SK-N-SH (cell line): ENCODE results near the gene UNK. TPM values are rescaled to one million over a fixed set of nuclear protein-coding genes. Genes with fewer than 3 reads are reported as not detected.

Experiments used
- CTCF ChIA-PET: fragments of 300-600, 350-600 bp; formaldehyde crosslinking; extraction: SDS; loops from one replicate; lab custom pipeline; 2021; lab: Yijun Ruan, JAX
- POLR2A ChIA-PET: fragments of 350-600 bp; sonication (Branson Sonifier 250); formaldehyde crosslinking; extraction: SDS; loops from one replicate; lab custom pipeline; 2020; ENCODE audit warnings: antibody characterized with exemption, inconsistent platforms; lab: Yijun Ruan, JAX
- DNase-seq: peaks from one replicate; pipeline ENCODE4 v3.0.0; 2012
- H2AFZ ChIP-seq: fragments of 200-600 bp; sonication (generic); 2 replicates; pipeline ENCODE4 v1.8.1; 2016; ENCODE audit warnings: antibody characterized with exemption, mild to moderate bottlenecking, low read depth
- H3F3A ChIP-seq: fragments of 200-600 bp; sonication (generic); replicated peaks from 2 replicates; pipeline ENCODE3; 2016; ENCODE audit warnings: antibody characterized with exemption, mild to moderate bottlenecking; ENCODE audit not compliant: insufficient read depth
- H3K27ac ChIP-seq, 2 experiments: fragments of 200-500 bp in 1 of 2; fragments of 200-600 bp in 1 of 2; sonication (Bioruptor generic) in 1 of 2; sonication (generic), shearing (Covaris generic) in 1 of 2; 2 replicates each; pipeline versions ENCODE4 v1.5.1 to v1.6.1; 2014 to 2016; ENCODE audit warnings: low read depth in 2 of 2, inconsistent platforms in 1 of 2, low read length in 1 of 2, mild to moderate bottlenecking in 1 of 2, mixed read lengths in 1 of 2
- H3K27me3 ChIP-seq: fragments of 200-600 bp; sonication (generic), shearing (Covaris generic); 2 replicates; pipeline ENCODE4 v1.6.1; 2016; ENCODE audit warnings: mixed run types; ENCODE audit not compliant: insufficient read depth
- H3K36me3 ChIP-seq, 2 experiments: fragments of 200-500 bp in 1 of 2; fragments of 200-600 bp in 1 of 2; sonication (Bioruptor generic) in 1 of 2; sonication (generic) in 1 of 2; replicated peaks in 1 of 2; 2 replicates each; pipeline versions ENCODE3 to v1.5.1; 2014 to 2016; ENCODE audit warnings: low read length in 1 of 2, mild to moderate bottlenecking in 1 of 2; ENCODE audit not compliant: insufficient read depth in 2 of 2, control insufficient read depth in 1 of 2
- H3K4me1 ChIP-seq, 2 experiments: fragments of 200-500 bp in 1 of 2; fragments of 200-600 bp in 1 of 2; sonication (Bioruptor generic) in 1 of 2; sonication (generic), shearing (Covaris generic) in 1 of 2; 2 replicates each; pipeline versions ENCODE4 v1.5.1 to v1.6.1; 2014 to 2016; ENCODE audit warnings: low read depth in 1 of 2, low read length in 1 of 2, mixed run types in 1 of 2; ENCODE audit not compliant: insufficient read depth in 2 of 2, control insufficient read depth in 1 of 2
- H3K4me2 ChIP-seq: fragments of 200-600 bp; sonication (generic), shearing (Covaris generic); 2 replicates; pipeline ENCODE4 v1.6.1; 2017; ENCODE audit warnings: mixed run types
- H3K4me3 ChIP-seq, 2 experiments: fragments of 200-500 bp in 1 of 2; fragments of 200-600 bp in 1 of 2; sonication (Bioruptor generic) in 1 of 2; sonication (generic), shearing (Covaris generic) in 1 of 2; 2 replicates each; pipeline versions ENCODE4 v1.5.1 to v1.8.1; 2014 to 2016; ENCODE audit warnings: low read depth in 2 of 2, inconsistent platforms in 1 of 2, low read length in 1 of 2, mild to moderate bottlenecking in 1 of 2, mixed read lengths in 1 of 2, moderate library complexity in 1 of 2
- H3K79me2 ChIP-seq: fragments of 200-600 bp; sonication (generic); 2 replicates; pipeline ENCODE4 v1.8.1; 2017; ENCODE audit warnings: mild to moderate bottlenecking; ENCODE audit not compliant: insufficient read depth
- H3K9ac ChIP-seq: fragments of 200-600 bp; sonication (generic); 2 replicates; pipeline ENCODE4 v1.6.1; 2017; ENCODE audit warnings: mixed run types
- H3K9me2 ChIP-seq: fragments of 200-600 bp; sonication (generic); 2 replicates; pipeline ENCODE4 v1.6.1; 2017; ENCODE audit warnings: mixed run types
- H3K9me3 ChIP-seq: fragments of 200-600 bp; sonication (generic); 2 replicates; pipeline ENCODE4 v1.6.1; 2017; ENCODE audit warnings: mixed run types, mild to moderate bottlenecking, moderate library complexity
- H4K20me1 ChIP-seq: fragments of 200-600 bp; sonication (generic); 2 replicates; pipeline ENCODE4 v1.6.1; 2017; ENCODE audit warnings: mild to moderate bottlenecking, mixed run types; ENCODE audit not compliant: insufficient read depth
- EZH2phosphoT487 ChIP-seq: fragments of 200-600 bp; sonication (generic); IDR thresholded peaks from 2 replicates; pipeline ENCODE4 v1.6.1; 2017; ENCODE audit warnings: low read depth, mixed run types, mild to moderate bottlenecking, antibody characterized with exemption, moderate library complexity, borderline replicate concordance
- FOSL2 ChIP-seq: IDR thresholded peaks from 2 replicates; pipeline ENCODE4 v1.4.0; 2012; ENCODE audit warnings: low read depth, mild to moderate bottlenecking, moderate library complexity, borderline replicate concordance
- FOXJ3 ChIP-seq: sonication (generic); formaldehyde crosslinking; IDR thresholded peaks from 2 replicates; pipeline ENCODE4 v1.5.1; 2020; ENCODE audit warnings: mild to moderate bottlenecking, missing genetic modification reagents
- MEF2A ChIP-seq: IDR thresholded peaks from 2 replicates; pipeline ENCODE4 v1.4.0; 2012; ENCODE audit warnings: low read depth, borderline replicate concordance
- MXI1 ChIP-seq: IDR thresholded peaks from 2 replicates; pipeline ENCODE4 v1.6.1; 2012; ENCODE audit warnings: mild to moderate bottlenecking, low read depth, low read length, improper control_type of control experiment
- RAD21 ChIP-seq: IDR thresholded peaks from 2 replicates; pipeline ENCODE4 v1.6.1; 2012; ENCODE audit warnings: mild to moderate bottlenecking, low read length
- RCOR1 ChIP-seq: fragments of 150-350 bp; IDR thresholded peaks from 2 replicates; pipeline ENCODE4 v1.6.1; 2017; ENCODE audit warnings: antibody characterized with exemption, low read length
- SIN3A ChIP-seq: IDR thresholded peaks from 2 replicates; pipeline ENCODE4 v1.6.1; 2012; ENCODE audit warnings: low read depth, mild to moderate bottlenecking, low read length, moderate library complexity, borderline replicate concordance
- SMC3 ChIP-seq: IDR thresholded peaks from 2 replicates; pipeline ENCODE4 v1.6.1; 2012; ENCODE audit warnings: low read depth, low read length, improper control_type of control experiment
- TAF1 ChIP-seq: IDR thresholded peaks from 2 replicates; pipeline ENCODE4 v1.6.1; 2012; ENCODE audit warnings: low read depth, mild to moderate bottlenecking, low read length, moderate library complexity, borderline replicate concordance
- TCF12 ChIP-seq: IDR thresholded peaks from 2 replicates; pipeline ENCODE4 v1.4.0; 2012
- WGBS: methylation state at CpG from one replicate; pipeline ENCODE4 v1.1.6; 2017; ENCODE audit warnings: low lambda C conversion rate; 5-methylcytosine and 5-hydroxymethylcytosine counted together
- polyA plus RNA-seq, 3 experiments: library from polyadenylated mRNA; depleted of rRNA; stranded (reverse); fragments of >200 nt; gene quantifications; 2 replicates each; pipeline ENCODE4 v1.2.3, GENCODE V29; 2012
- TF ChIP-seq, protein P1 (sequence below): IDR thresholded peaks from 2 replicates; pipeline ENCODE4; 2012
- TF ChIP-seq, protein P2 (sequence below): IDR thresholded peaks from 2 replicates; pipeline ENCODE4 v1.4.0; 2012; ENCODE audit warnings: low read depth, borderline replicate concordance
- TF ChIP-seq, protein P3 (sequence below): fragments of 150-350 bp; IDR thresholded peaks from 2 replicates; pipeline ENCODE4 v1.6.1; 2016; ENCODE audit warnings: mild to moderate bottlenecking, low read depth, low read length
- TF ChIP-seq, protein P4 (sequence below): IDR thresholded peaks from 2 replicates; pipeline ENCODE4 v1.4.0; 2012; ENCODE audit warnings: low read depth, borderline replicate concordance

UNK gene
- polyA plus RNA-seq, 1 of the 3 experiments (the other 2 are of a cell fraction) = 24.8 TPM

DNA sequence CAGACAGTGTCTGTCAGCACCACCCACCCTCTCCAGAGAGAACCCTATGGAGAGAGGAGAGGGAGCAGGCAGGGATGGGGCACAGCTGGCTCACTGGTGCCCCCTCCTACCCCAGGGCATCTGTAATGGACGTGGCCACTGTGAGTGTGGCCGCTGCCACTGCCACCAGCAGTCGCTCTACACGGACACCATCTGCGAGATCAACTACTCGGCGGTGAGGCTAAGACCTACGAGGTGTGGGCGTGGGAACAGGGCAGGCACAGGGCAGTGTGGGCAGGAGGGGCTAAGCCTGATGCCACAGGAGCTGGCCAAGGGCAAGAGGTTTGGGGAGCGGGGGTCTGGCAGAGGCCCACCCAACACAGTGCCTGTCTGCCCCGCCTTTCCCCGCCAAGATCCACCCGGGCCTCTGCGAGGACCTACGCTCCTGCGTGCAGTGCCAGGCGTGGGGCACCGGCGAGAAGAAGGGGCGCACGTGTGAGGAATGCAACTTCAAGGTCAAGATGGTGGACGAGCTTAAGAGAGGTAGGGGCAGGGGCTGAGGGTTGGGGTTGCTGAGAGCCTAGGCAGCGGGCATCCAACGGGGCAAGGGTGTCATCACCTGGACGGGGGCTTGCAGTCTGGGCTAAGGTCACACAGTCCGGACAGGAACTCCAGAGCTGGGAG is 48.3 kb upstream of the UNK start:
- Histone ChIP-seq H4K20me1 (no peaks in the 10 kb centered on the region), H3K9me3 (no peaks in the 10 kb centered on the region), H3K9ac (no peak overlapping the region)
- POLR2A ChIA-PET = no interaction called here
- DNase-seq = no peak
- no peak for TF ChIP-seq FOXJ3 (CRISPR knock-in tag)
- no peak for TF ChIP-seq MXI1
- TF ChIP-seq SMC3 = no peak
- TF ChIP-seq, protein P1, sequence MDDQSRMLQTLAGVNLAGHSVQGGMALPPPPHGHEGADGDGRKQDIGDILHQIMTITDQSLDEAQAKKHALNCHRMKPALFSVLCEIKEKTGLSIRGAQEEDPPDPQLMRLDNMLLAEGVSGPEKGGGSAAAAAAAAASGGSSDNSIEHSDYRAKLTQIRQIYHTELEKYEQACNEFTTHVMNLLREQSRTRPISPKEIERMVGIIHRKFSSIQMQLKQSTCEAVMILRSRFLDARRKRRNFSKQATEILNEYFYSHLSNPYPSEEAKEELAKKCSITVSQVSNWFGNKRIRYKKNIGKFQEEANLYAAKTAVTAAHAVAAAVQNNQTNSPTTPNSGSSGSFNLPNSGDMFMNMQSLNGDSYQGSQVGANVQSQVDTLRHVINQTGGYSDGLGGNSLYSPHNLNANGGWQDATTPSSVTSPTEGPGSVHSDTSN = no peak
- TF ChIP-seq, protein P2, sequence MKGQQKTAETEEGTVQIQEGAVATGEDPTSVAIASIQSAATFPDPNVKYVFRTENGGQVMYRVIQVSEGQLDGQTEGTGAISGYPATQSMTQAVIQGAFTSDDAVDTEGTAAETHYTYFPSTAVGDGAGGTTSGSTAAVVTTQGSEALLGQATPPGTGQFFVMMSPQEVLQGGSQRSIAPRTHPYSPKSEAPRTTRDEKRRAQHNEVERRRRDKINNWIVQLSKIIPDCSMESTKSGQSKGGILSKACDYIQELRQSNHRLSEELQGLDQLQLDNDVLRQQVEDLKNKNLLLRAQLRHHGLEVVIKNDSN = no peak
- TF ChIP-seq FOSL2 = no peak
- TF ChIP-seq, all 33 proteins: peak for 0
- WGBS = 89% methylated on average over 26 of the region's 26 CpGs
- Histone ChIP-seq H3K4me2 (no peak overlapping the region), H3K36me3 (no peaks in the 10 kb centered on the region), H3K27ac (no peak overlapping the region), H3K27me3 (no peaks in the 10 kb centered on the region), H3K9me2 (no peaks in the 10 kb centered on the region), H3K4me1 (no peaks in the 10 kb centered on the region; a peak in 1 of 4 replicates), H3K4me3 (no peak overlapping the region), H3F3A (no peaks in the 10 kb centered on the region), H3K79me2 (no peaks in the 10 kb centered on the region), H2AFZ (no peak overlapping the region)
- CTCF ChIA-PET = interaction anchor here (0.7 to 31.4 kb wide), 3 partner anchors 10 to 135 kb away, joined by 3 to 1370 read pairs (median 419); partner anchors contain the start of gene SMIM5

DNA sequence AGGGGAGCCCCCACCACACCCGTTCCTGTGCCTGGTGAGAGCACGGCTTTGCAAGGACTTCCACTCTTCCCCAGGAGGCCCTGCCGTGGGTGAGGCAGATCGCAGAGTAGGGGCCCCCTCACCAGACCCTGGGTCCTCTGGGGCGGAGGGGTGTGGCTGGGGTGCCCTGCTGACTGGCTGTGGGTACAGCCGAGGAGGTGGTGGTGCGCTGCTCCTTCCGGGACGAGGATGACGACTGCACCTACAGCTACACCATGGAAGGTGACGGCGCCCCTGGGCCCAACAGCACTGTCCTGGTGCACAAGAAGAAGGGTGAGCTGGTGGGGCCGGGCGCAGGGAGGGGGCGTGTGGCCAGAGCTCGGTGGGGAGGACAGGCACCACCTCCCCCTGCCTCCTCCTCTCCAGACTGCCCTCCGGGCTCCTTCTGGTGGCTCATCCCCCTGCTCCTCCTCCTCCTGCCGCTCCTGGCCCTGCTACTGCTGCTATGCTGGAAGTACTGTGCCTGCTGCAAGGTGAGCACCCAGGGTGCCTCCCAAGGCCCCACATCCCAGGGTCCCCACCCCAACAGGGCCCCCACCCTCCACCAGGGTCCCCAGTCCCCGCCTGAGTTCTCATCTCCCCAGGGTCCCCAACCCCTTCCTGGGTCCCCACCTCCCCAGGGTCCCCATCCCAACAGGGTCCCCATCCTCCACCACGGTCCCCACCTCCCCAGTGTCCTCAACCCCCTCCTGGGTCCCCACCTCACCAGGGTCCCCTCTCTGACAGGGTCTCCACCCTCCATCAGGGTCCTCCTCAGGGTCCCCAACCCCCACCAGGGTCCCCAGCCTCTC is 47.3 kb upstream of the UNK start:
- Histone ChIP-seq H3K4me3 (no peak overlapping the region), H3K27me3 (no peaks in the 10 kb centered on the region), H2AFZ (no peak overlapping the region), H3K4me2 (no peak overlapping the region), H3K9me3 (no peaks in the 10 kb centered on the region), H3F3A (no peaks in the 10 kb centered on the region), H3K79me2 (no peaks in the 10 kb centered on the region), H3K36me3 (no peaks in the 10 kb centered on the region), H3K9me2 (no peaks in the 10 kb centered on the region), H4K20me1 (no peaks in the 10 kb centered on the region), H3K4me1 (no peaks in the 10 kb centered on the region; a peak in 1 of 4 replicates)
- WGBS = 77% methylated on average over 20 of the region's 20 CpGs
- CTCF ChIA-PET = interaction anchor here (1.1 to 31.4 kb wide), 5 partner anchors 9 to 104 kb away, joined by 3 to 1370 read pairs (median 16); partner anchors contain the start of gene SMIM5
- DNase-seq = no peak
- no peak for TF ChIP-seq MEF2A
- no peak for TF ChIP-seq TAF1
- TF ChIP-seq, protein P3, sequence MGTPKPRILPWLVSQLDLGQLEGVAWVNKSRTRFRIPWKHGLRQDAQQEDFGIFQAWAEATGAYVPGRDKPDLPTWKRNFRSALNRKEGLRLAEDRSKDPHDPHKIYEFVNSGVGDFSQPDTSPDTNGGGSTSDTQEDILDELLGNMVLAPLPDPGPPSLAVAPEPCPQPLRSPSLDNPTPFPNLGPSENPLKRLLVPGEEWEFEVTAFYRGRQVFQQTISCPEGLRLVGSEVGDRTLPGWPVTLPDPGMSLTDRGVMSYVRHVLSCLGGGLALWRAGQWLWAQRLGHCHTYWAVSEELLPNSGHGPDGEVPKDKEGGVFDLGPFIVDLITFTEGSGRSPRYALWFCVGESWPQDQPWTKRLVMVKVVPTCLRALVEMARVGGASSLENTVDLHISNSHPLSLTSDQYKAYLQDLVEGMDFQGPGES = no peak
- no peak for TF ChIP-seq TCF12
- no peak for TF ChIP-seq FOXJ3 (CRISPR knock-in tag)
- TF ChIP-seq SIN3A = no peak
- TF ChIP-seq EZH2phosphoT487 = no peak
- TF ChIP-seq RCOR1 = no peak
- no peak for TF ChIP-seq MXI1
- TF ChIP-seq, protein P4, sequence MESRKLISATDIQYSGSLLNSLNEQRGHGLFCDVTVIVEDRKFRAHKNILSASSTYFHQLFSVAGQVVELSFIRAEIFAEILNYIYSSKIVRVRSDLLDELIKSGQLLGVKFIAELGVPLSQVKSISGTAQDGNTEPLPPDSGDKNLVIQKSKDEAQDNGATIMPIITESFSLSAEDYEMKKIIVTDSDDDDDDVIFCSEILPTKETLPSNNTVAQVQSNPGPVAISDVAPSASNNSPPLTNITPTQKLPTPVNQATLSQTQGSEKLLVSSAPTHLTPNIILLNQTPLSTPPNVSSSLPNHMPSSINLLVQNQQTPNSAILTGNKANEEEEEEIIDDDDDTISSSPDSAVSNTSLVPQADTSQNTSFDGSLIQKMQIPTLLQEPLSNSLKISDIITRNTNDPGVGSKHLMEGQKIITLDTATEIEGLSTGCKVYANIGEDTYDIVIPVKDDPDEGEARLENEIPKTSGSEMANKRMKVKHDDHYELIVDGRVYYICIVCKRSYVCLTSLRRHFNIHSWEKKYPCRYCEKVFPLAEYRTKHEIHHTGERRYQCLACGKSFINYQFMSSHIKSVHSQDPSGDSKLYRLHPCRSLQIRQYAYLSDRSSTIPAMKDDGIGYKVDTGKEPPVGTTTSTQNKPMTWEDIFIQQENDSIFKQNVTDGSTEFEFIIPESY = no peak
- TF ChIP-seq RAD21 = no peak
- TF ChIP-seq, all 33 proteins: peak for 0
- H3K9ac ChIP-seq = no peak overlapping the region
- no peak overlapping the region for H3K27ac ChIP-seq
- POLR2A ChIA-PET = no interaction called here
